Right atrium auricular region (tissue), 2 donors: ENCODE results near the gene TRPM2. TPM values are rescaled to one million over a fixed set of nuclear protein-coding genes. Genes with fewer than 3 reads are reported as not detected.

Source experiments
- DNase-seq: peaks from one replicate; pipeline ENCODE4 v3.0.0-alpha.2; 2019; ENCODE audit warnings: low spot score
- H3K27ac ChIP-seq, 2 donors: fragments of 200-600 bp; sonication (generic); 1 replicate in 1 of 2; 2 replicates in 1 of 2; pipeline ENCODE4 v1.5.1; 2016 to 2019
- H3K27me3 ChIP-seq, 2 donors: fragments of 200-600 bp; sonication (generic); one replicate each; pipeline versions ENCODE4 v1.5.1 to v1.6.0; 2017 to 2019
- H3K36me3 ChIP-seq: fragments of 200-600 bp; sonication (generic); one replicate; pipeline ENCODE4 v1.5.1; 2016
- H3K4me1 ChIP-seq, 2 donors: fragments of 200-600 bp; sonication (generic); one replicate each; pipeline versions ENCODE4 v1.5.1 to v1.6.0; 2017 to 2019
- H3K4me3 ChIP-seq, 2 donors: fragments of 200-600 bp; sonication (generic); 1 replicate in 1 of 2; 2 replicates in 1 of 2; pipeline ENCODE4 v1.5.1; 2017 to 2019; ENCODE audit warnings: mild to moderate bottlenecking in 1 of 2, moderate library complexity in 1 of 2
- H3K9me3 ChIP-seq, 2 donors: fragments of 200-600 bp; sonication (generic); one replicate each; pipeline ENCODE4 v1.5.1; 2019
- total RNA-seq, 2 donors: library from RNA; depleted of rRNA; stranded (reverse); fragments of >200 nt; gene quantifications; one replicate each; pipeline ENCODE4 v1.1.0, GENCODE V29; 2016
- TF ChIP-seq, protein P1 (sequence below), 2 donors: fragments of 200-600 bp; sonication (generic); IDR thresholded peaks; one replicate each; pipeline ENCODE4 v1.5.1; 2019; ENCODE audit warnings: antibody characterized with exemption in 2 of 2

Gene TRPM2
- total RNA-seq, 2 donors from 2014 or later, result 0.75 to 0.89 TPM

DNA sequence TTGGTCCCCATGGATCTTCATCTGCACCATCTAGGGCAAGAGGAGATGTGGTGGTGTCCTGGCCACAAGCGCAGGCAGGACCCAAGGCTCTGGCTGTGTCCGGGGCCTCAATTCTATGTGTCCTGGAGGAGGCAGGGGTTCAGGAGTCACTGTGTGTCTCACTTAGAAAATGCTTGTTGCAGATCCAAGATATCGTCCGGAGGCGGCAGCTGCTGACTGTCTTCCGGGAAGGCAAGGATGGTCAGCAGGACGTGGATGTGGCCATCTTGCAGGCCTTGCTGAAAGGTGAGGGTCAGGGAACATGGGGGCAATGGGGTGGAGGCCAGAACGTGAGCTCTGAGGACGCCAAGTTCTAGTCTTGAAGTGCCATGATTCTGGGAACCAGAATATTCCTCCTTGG is 29.1 kb downstream of the TRPM2 start:
- TF ChIP-seq, protein P1, sequence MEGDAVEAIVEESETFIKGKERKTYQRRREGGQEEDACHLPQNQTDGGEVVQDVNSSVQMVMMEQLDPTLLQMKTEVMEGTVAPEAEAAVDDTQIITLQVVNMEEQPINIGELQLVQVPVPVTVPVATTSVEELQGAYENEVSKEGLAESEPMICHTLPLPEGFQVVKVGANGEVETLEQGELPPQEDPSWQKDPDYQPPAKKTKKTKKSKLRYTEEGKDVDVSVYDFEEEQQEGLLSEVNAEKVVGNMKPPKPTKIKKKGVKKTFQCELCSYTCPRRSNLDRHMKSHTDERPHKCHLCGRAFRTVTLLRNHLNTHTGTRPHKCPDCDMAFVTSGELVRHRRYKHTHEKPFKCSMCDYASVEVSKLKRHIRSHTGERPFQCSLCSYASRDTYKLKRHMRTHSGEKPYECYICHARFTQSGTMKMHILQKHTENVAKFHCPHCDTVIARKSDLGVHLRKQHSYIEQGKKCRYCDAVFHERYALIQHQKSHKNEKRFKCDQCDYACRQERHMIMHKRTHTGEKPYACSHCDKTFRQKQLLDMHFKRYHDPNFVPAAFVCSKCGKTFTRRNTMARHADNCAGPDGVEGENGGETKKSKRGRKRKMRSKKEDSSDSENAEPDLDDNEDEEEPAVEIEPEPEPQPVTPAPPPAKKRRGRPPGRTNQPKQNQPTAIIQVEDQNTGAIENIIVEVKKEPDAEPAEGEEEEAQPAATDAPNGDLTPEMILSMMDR (IDR thresholded peaks at IDR 0.05), result no peak
- Histone ChIP-seq H3K36me3 (no peaks in the 10 kb centered on the region), H3K4me3 (no peak overlapping the region), H3K27me3 (no peaks in the 10 kb centered on the region), H3K4me1 (no peaks in the 10 kb centered on the region), H3K9me3 (peaks cover 6 to 36% of the 10 kb centered on the region in 2 donors), H3K27ac (no peak overlapping the region)
- no peak for DNase-seq

GRCh38 chr21:44383216-44383615 is 29.8 kb downstream of the TRPM2 start:
- peaks cover 6 to 36% of the 10 kb centered on the region in 2 donors for H3K9me3 ChIP-seq
- TF ChIP-seq, protein P1 (IDR thresholded peaks at IDR 0.05), result no peak

GRCh38 chr21:44384968-44385367 is 31.5 kb downstream of the TRPM2 start:
- DNase-seq, result no peak
- Histone ChIP-seq H3K36me3 (no peaks in the 10 kb centered on the region), H3K27ac (no peak overlapping the region), H3K4me1 (no peaks in the 10 kb centered on the region), H3K27me3 (no peaks in the 10 kb centered on the region), H3K9me3 (peaks cover 6 to 44% of the 10 kb centered on the region in 2 donors), H3K4me3 (no peak overlapping the region)
- TF ChIP-seq, protein P1 (IDR thresholded peaks at IDR 0.05), result no peak

More at GRCh38 chr21:44383216-44383615, 29.8 kb downstream of the TRPM2 start:
- no peak for DNase-seq
- H3K4me1 ChIP-seq, result no peaks in the 10 kb centered on the region
- no peaks in the 10 kb centered on the region for H3K27me3 ChIP-seq
- no peak overlapping the region for H3K4me3 ChIP-seq
- H3K27ac ChIP-seq, result no peak overlapping the region
- H3K36me3 ChIP-seq, result no peaks in the 10 kb centered on the region

GRCh38 chr21:44389335-44389734 is 35.9 kb downstream of the TRPM2 start:
- TF ChIP-seq, protein P1 (IDR thresholded peaks at IDR 0.05), result no peak
- Histone ChIP-seq H3K36me3 (no peaks in the 10 kb centered on the region), H3K4me1 (no peaks in the 10 kb centered on the region), H3K9me3 (peaks cover 6 to 50% of the 10 kb centered on the region in 2 donors), H3K4me3 (no peak overlapping the region), H3K27ac (no peak overlapping the region), H3K27me3 (no peaks in the 10 kb centered on the region)
- no peak for DNase-seq

GRCh38 chr21:44390886-44391285 is 37.5 kb downstream of the TRPM2 start:
- Histone ChIP-seq H3K4me1 (no peaks in the 10 kb centered on the region), H3K36me3 (no peaks in the 10 kb centered on the region), H3K4me3 (no peak overlapping the region), H3K27ac (no peak overlapping the region), H3K9me3 (peaks cover 0 to 34% of the 10 kb centered on the region in 2 donors), H3K27me3 (no peaks in the 10 kb centered on the region)
- TF ChIP-seq, protein P1 (IDR thresholded peaks at IDR 0.05), result no peak
- peak; percentile 30 for DNase-seq
